HepG2 (cell line): ENCODE data around the gene DAZAP1. TPM values are rescaled to one million over a fixed set of nuclear protein-coding genes. Genes with fewer than 3 reads are reported as not detected.

ENCODE experiments used
- AHR ChIP-seq: IDR thresholded peaks from 2 replicates; pipeline ENCODE4 v1.6.1; 2018; ENCODE audit warnings: missing genetic modification reagents, missing compliant biosample characterization
- CENPX ChIP-seq: sonication (generic); formaldehyde crosslinking; IDR thresholded peaks from 2 replicates; pipeline ENCODE4 v1.9.0; 2021; ENCODE audit warnings: mild to moderate bottlenecking, missing genetic modification reagents, moderate library complexity
- JUN ChIP-seq: sonication (generic); formaldehyde crosslinking; IDR thresholded peaks from 2 replicates; pipeline ENCODE4 v1.4.0; 2020; ENCODE audit warnings: mild to moderate bottlenecking, missing genetic modification reagents
- NFRKB ChIP-seq: fragments of 450-650 bp; IDR thresholded peaks from 2 replicates; pipeline ENCODE4 v1.6.1; 2017
- SMYD3 ChIP-seq: sonication (generic); formaldehyde crosslinking; IDR thresholded peaks from 2 replicates; pipeline ENCODE4 v1.8.1; 2023; ENCODE audit warnings: mild to moderate bottlenecking, missing genetic modification reagents
- TCF7L2 ChIP-seq: IDR thresholded peaks from 2 replicates; pipeline ENCODE4 v1.6.1; 2011; ENCODE audit warnings: mild to moderate bottlenecking, low read depth, low read length, moderate library complexity
- THAP11 ChIP-seq: IDR thresholded peaks from 2 replicates; pipeline ENCODE4 v1.6.1; 2016; ENCODE audit warnings: missing biosample characterization, missing genetic modification reagents
- ZNF274 ChIP-seq: sonication (generic); formaldehyde crosslinking; IDR thresholded peaks from 2 replicates; pipeline ENCODE4 v1.5.1; 2020; ENCODE audit warnings: mild to moderate bottlenecking, missing genetic modification reagents
- ZNF841 ChIP-seq: sonication (generic); formaldehyde crosslinking; IDR thresholded peaks from 2 replicates; pipeline ENCODE4 v1.8.1; 2023; ENCODE audit warnings: missing genetic modification reagents, borderline replicate concordance
- polyA plus RNA-seq, 8 experiments: library from polyadenylated mRNA; depleted of rRNA in 3 of 8; stranded (reverse) in 7 of 8; unstranded in 1 of 8; fragments of >200 nt; fragmentation: Illumina TruSeq in 4 of 8; extraction: Trizol in 4 of 8; gene quantifications; 2 replicates each; pipeline versions ENCODE4 v1.2.1 to v1.2.3, GENCODE V29; 2011 to 2016; ENCODE audit warnings: low read depth in 4 of 8, missing spikeins in 1 of 8, mixed read lengths in 1 of 8; ENCODE audit not compliant: insufficient read depth in 1 of 8
- total RNA-seq, 5 experiments: library from RNA; depleted of rRNA; stranded (reverse); fragments of >200 nt; fragmentation: Illumina TruSeq; extraction: Trizol; gene quantifications; 2 replicates each; pipeline ENCODE4 v1.2.3, GENCODE V29; 2016; ENCODE audit warnings: low read depth in 1 of 5
- TF ChIP-seq, protein P1 (sequence below): sonication (generic); formaldehyde crosslinking; IDR thresholded peaks from 2 replicates; pipeline ENCODE4 v1.4.0; 2020; ENCODE audit warnings: mild to moderate bottlenecking, missing genetic modification reagents
- TF ChIP-seq, protein P2 (sequence below): sonication (generic); formaldehyde crosslinking; IDR thresholded peaks from 2 replicates; pipeline ENCODE4 v1.4.0; 2020; ENCODE audit warnings: missing genetic modification reagents
- TF ChIP-seq, protein P3 (sequence below), 2 experiments: IDR thresholded peaks; 2 replicates each; pipeline ENCODE4 v1.6.1; 2011 to 2012; ENCODE audit warnings: low read length in 2 of 2, borderline replicate concordance in 1 of 2, low read depth in 1 of 2, mild to moderate bottlenecking in 1 of 2, moderate library complexity in 1 of 2
- TF ChIP-seq, protein P4 (sequence below): sonication (generic); formaldehyde crosslinking; IDR thresholded peaks from 2 replicates; pipeline ENCODE4 v1.5.1; 2020; ENCODE audit warnings: missing genetic modification reagents, mild to moderate bottlenecking, borderline replicate concordance
- TF ChIP-seq, protein P5 (sequence below): sonication (generic); formaldehyde crosslinking; conservative IDR thresholded peaks from 2 replicates; pipeline ENCODE4 v1.5.0; 2020; ENCODE audit warnings: missing genetic modification reagents
- TF ChIP-seq, protein P6 (sequence below): sonication (generic); formaldehyde crosslinking; IDR thresholded peaks from 2 replicates; pipeline ENCODE4 v1.4.0; 2020; ENCODE audit warnings: mild to moderate bottlenecking, missing genetic modification reagents
- TF ChIP-seq, protein P7 (sequence below): IDR thresholded peaks from 2 replicates; pipeline ENCODE4 v1.6.1; 2016

The DAZAP1 gene
- total and polyA plus RNA-seq, 2 of the 13 experiments (the other 11 are each of a cell fraction or from before 2014, with no cell fraction given) = 63.3 to 79.2 TPM

DNA sequence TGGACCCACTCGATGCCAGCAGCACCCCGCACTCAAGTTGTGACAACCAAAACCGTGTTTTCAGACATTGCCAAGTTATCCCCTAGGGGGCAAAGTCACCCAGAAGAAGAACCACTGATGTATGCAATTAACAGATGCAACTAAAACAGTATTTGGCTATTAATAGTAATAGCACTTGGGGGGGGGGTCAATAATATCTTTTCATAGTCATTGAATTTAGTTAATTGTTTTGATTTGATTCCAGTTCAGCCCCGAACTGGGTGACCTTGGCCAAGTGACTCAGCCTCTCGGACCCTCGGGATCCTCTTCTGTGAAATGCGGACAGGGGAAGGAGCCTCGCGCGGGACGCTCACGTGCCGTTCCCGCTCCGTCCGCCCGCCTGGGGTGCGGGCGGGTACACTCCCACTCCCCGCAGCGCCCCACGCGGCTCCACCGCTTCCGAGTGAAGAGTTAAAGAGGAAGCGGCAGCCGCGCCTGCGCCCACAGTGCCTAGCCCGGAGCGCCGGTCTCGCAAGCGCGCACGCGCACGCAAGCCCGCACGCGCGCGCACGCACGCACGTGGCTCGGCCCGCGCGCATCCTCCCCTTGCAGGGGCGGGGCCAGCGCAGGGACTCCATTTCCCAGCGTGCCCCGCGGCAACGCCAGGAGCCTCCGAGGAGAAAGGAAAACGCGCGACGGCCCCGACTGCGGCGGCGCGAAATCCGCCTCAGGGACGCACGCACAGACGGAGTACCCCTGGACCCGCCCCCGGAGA is 435 bp upstream of the DAZAP1 start (continued):
- TF ChIP-seq, protein P1, sequence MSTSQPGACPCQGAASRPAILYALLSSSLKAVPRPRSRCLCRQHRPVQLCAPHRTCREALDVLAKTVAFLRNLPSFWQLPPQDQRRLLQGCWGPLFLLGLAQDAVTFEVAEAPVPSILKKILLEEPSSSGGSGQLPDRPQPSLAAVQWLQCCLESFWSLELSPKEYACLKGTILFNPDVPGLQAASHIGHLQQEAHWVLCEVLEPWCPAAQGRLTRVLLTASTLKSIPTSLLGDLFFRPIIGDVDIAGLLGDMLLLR (CRISPR knock-in tag) = peak; percentile 72
- TF ChIP-seq ZNF841 (no peak), JUN (CRISPR knock-in tag) (no peak), TCF7L2 (no peak), NFRKB (no peak), ZNF274 (no peak), SMYD3 (no peak), CENPX (CRISPR knock-in tag) (no peak), AHR (no peak), THAP11 (CRISPR knock-in tag) (peak; percentile 97)
- TF ChIP-seq, protein P2, sequence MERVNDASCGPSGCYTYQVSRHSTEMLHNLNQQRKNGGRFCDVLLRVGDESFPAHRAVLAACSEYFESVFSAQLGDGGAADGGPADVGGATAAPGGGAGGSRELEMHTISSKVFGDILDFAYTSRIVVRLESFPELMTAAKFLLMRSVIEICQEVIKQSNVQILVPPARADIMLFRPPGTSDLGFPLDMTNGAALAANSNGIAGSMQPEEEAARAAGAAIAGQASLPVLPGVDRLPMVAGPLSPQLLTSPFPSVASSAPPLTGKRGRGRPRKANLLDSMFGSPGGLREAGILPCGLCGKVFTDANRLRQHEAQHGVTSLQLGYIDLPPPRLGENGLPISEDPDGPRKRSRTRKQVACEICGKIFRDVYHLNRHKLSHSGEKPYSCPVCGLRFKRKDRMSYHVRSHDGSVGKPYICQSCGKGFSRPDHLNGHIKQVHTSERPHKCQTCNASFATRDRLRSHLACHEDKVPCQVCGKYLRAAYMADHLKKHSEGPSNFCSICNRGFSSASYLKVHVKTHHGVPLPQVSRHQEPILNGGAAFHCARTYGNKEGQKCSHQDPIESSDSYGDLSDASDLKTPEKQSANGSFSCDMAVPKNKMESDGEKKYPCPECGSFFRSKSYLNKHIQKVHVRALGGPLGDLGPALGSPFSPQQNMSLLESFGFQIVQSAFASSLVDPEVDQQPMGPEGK (CRISPR knock-in tag) = no peak
- TF ChIP-seq, protein P3, sequence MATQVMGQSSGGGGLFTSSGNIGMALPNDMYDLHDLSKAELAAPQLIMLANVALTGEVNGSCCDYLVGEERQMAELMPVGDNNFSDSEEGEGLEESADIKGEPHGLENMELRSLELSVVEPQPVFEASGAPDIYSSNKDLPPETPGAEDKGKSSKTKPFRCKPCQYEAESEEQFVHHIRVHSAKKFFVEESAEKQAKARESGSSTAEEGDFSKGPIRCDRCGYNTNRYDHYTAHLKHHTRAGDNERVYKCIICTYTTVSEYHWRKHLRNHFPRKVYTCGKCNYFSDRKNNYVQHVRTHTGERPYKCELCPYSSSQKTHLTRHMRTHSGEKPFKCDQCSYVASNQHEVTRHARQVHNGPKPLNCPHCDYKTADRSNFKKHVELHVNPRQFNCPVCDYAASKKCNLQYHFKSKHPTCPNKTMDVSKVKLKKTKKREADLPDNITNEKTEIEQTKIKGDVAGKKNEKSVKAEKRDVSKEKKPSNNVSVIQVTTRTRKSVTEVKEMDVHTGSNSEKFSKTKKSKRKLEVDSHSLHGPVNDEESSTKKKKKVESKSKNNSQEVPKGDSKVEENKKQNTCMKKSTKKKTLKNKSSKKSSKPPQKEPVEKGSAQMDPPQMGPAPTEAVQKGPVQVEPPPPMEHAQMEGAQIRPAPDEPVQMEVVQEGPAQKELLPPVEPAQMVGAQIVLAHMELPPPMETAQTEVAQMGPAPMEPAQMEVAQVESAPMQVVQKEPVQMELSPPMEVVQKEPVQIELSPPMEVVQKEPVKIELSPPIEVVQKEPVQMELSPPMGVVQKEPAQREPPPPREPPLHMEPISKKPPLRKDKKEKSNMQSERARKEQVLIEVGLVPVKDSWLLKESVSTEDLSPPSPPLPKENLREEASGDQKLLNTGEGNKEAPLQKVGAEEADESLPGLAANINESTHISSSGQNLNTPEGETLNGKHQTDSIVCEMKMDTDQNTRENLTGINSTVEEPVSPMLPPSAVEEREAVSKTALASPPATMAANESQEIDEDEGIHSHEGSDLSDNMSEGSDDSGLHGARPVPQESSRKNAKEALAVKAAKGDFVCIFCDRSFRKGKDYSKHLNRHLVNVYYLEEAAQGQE (IDR thresholded peaks at IDR 0.05; ENCODE audit: borderline replicate concordance in 1 of 2, low read depth in 1 of 2, low read length in 2 of 2) = no peak
- TF ChIP-seq, protein P4, sequence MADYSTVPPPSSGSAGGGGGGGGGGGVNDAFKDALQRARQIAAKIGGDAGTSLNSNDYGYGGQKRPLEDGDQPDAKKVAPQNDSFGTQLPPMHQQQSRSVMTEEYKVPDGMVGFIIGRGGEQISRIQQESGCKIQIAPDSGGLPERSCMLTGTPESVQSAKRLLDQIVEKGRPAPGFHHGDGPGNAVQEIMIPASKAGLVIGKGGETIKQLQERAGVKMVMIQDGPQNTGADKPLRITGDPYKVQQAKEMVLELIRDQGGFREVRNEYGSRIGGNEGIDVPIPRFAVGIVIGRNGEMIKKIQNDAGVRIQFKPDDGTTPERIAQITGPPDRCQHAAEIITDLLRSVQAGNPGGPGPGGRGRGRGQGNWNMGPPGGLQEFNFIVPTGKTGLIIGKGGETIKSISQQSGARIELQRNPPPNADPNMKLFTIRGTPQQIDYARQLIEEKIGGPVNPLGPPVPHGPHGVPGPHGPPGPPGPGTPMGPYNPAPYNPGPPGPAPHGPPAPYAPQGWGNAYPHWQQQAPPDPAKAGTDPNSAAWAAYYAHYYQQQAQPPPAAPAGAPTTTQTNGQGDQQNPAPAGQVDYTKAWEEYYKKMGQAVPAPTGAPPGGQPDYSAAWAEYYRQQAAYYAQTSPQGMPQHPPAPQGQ (CRISPR knock-in tag) = no peak
- TF ChIP-seq, protein P5, sequence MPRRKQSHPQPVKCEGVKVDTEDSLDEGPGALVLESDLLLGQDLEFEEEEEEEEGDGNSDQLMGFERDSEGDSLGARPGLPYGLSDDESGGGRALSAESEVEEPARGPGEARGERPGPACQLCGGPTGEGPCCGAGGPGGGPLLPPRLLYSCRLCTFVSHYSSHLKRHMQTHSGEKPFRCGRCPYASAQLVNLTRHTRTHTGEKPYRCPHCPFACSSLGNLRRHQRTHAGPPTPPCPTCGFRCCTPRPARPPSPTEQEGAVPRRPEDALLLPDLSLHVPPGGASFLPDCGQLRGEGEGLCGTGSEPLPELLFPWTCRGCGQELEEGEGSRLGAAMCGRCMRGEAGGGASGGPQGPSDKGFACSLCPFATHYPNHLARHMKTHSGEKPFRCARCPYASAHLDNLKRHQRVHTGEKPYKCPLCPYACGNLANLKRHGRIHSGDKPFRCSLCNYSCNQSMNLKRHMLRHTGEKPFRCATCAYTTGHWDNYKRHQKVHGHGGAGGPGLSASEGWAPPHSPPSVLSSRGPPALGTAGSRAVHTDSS (CRISPR knock-in tag) = no peak
- TF ChIP-seq, protein P6, sequence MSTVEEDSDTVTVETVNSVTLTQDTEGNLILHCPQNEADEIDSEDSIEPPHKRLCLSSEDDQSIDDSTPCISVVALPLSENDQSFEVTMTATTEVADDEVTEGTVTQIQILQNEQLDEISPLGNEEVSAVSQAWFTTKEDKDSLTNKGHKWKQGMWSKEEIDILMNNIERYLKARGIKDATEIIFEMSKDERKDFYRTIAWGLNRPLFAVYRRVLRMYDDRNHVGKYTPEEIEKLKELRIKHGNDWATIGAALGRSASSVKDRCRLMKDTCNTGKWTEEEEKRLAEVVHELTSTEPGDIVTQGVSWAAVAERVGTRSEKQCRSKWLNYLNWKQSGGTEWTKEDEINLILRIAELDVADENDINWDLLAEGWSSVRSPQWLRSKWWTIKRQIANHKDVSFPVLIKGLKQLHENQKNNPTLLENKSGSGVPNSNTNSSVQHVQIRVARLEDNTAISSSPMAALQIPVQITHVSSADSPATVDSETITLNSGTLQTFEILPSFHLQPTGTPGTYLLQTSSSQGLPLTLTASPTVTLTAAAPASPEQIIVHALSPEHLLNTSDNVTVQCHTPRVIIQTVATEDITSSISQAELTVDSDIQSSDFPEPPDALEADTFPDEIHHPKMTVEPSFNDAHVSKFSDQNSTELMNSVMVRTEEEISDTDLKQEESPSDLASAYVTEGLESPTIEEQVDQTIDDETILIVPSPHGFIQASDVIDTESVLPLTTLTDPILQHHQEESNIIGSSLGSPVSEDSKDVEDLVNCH = no peak
- TF ChIP-seq, protein P7, sequence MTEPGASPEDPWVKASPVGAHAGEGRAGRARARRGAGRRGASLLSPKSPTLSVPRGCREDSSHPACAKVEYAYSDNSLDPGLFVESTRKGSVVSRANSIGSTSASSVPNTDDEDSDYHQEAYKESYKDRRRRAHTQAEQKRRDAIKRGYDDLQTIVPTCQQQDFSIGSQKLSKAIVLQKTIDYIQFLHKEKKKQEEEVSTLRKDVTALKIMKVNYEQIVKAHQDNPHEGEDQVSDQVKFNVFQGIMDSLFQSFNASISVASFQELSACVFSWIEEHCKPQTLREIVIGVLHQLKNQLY (CRISPR knock-in tag) = no peak
